Naive thymus-derived CD4-positive, alpha-beta T cell (primary cell): ENCODE data around the gene CREB3L1. TPM values are rescaled to one million over a fixed set of nuclear protein-coding genes. Genes with fewer than 3 reads are reported as not detected.

Experiments used
- ATAC-seq: fragments of 150-1000 bp; cut with Tn5 transposase; 2 replicates; pipeline ENCODE4 v1.10.0; 2021; ENCODE audit warnings: mild to moderate bottlenecking, moderate library complexity
- CTCF ChIA-PET: fragments of 350-600 bp; sonication (Branson Sonifier 250); formaldehyde crosslinking; loops from one replicate; lab custom pipeline; 2021; ENCODE audit warnings: antibody characterized with exemption; lab: Charles Lee
- POLR2A ChIA-PET: fragments of 350-600 bp; sonication (Branson Sonifier 250); formaldehyde crosslinking; loops from one replicate; lab custom pipeline; 2021; ENCODE audit warnings: antibody characterized with exemption, inconsistent platforms; lab: Charles Lee
- DNase-seq, 9 donors: peaks; one replicate each; pipeline versions ENCODE4 v3.0.0 to v3.0.0-alpha.2; 2020 to 2022; ENCODE audit warnings: mixed read lengths in 1 of 9
- H3K27ac ChIP-seq: one replicate; pipeline ENCODE4 v1.7.0; 2013; ENCODE audit warnings: mild to moderate bottlenecking, low read depth, low read length, moderate library complexity
- H3K27me3 ChIP-seq, 2 donors: one replicate each; pipeline ENCODE4 v1.7.0; 2013; ENCODE audit warnings: low read length in 2 of 2, mild to moderate bottlenecking in 2 of 2, moderate library complexity in 2 of 2; ENCODE audit not compliant: control insufficient read depth in 2 of 2, insufficient read depth in 2 of 2
- H3K36me3 ChIP-seq, 3 experiments: 1 replicate in 2 of 3; 2 replicates in 1 of 3; pipeline ENCODE4 v1.7.0; 2013; ENCODE audit warnings: low read length in 3 of 3, mild to moderate bottlenecking in 3 of 3, moderate library complexity in 1 of 3; ENCODE audit not compliant: insufficient read depth in 3 of 3, control insufficient read depth in 2 of 3
- H3K4me1 ChIP-seq, 2 donors: one replicate each; pipeline ENCODE4 v1.7.0; 2013; ENCODE audit warnings: low read length in 2 of 2, mild to moderate bottlenecking in 2 of 2, moderate library complexity in 1 of 2; ENCODE audit not compliant: control insufficient read depth in 2 of 2, insufficient read depth in 2 of 2
- H3K4me3 ChIP-seq: 2 replicates; pipeline ENCODE4 v1.7.0; 2013; ENCODE audit warnings: mild to moderate bottlenecking, low read length
- H3K9me3 ChIP-seq, 3 experiments: 1 replicate in 2 of 3; 2 replicates in 1 of 3; pipeline ENCODE4 v1.7.0; 2013; ENCODE audit warnings: low read length in 3 of 3; ENCODE audit not compliant: control insufficient read depth in 2 of 3
- H3K27ac Mint-ChIP-seq, 9 donors: one replicate each; pipeline ENCODE4 v1.8.0; 2020 to 2022; ENCODE audit warnings: mixed read lengths in 9 of 9, mild to moderate bottlenecking in 8 of 9, moderate library complexity in 5 of 9, inconsistent platforms in 2 of 9
- H3K27me3 Mint-ChIP-seq, 5 donors: one replicate each; pipeline ENCODE4 v1.8.0; 2021 to 2022; ENCODE audit warnings: mixed read lengths in 5 of 5, mild to moderate bottlenecking in 1 of 5
- H3K36me3 Mint-ChIP-seq, 5 donors: one replicate each; pipeline ENCODE4 v1.8.0; 2020 to 2022; ENCODE audit warnings: mixed read lengths in 5 of 5, mild to moderate bottlenecking in 3 of 5, inconsistent platforms in 1 of 5
- H3K4me1 Mint-ChIP-seq, 7 donors: one replicate each; pipeline ENCODE4 v1.8.0; 2020 to 2022; ENCODE audit warnings: mixed read lengths in 7 of 7, mild to moderate bottlenecking in 3 of 7, inconsistent platforms in 1 of 7
- H3K4me3 Mint-ChIP-seq, 10 donors: one replicate each; pipeline ENCODE4 v1.8.0; 2020 to 2022; ENCODE audit warnings: mild to moderate bottlenecking in 10 of 10, mixed read lengths in 10 of 10, moderate library complexity in 6 of 10, inconsistent platforms in 2 of 10
- H3K9me3 Mint-ChIP-seq, 11 donors: one replicate each; pipeline ENCODE4 v1.8.0; 2020 to 2022; ENCODE audit warnings: mixed read lengths in 11 of 11, mild to moderate bottlenecking in 4 of 11, inconsistent platforms in 1 of 11, moderate library complexity in 1 of 11
- intact Hi-C, 2 donors: fragments of 100-400 bp; cut with micrococcal nuclease; formaldehyde crosslinking; loops; one replicate each; pipeline ENCODE4 v1.15.1; 2023
- polyA plus RNA-seq, 2 donors: library from polyadenylated mRNA; unstranded; fragments of 300-500 nt; fragmentation: Illumina TruSeq; gene quantifications; one replicate each; pipeline ENCODE4 v1.2.3, GENCODE V29; 2021
- total RNA-seq, 6 experiments: library from RNA in 5 of 6; stranded (reverse) in 5 of 6; gene quantifications; 1 replicate in 5 of 6; 2 replicates in 1 of 6; pipeline ENCODE4 v1.2.3 and lab custom pipeline; 2021 to 2026

CREB3L1 gene
- total and polyA plus RNA-seq, 7 experiments from 2014 or later: not detected

DNA sequence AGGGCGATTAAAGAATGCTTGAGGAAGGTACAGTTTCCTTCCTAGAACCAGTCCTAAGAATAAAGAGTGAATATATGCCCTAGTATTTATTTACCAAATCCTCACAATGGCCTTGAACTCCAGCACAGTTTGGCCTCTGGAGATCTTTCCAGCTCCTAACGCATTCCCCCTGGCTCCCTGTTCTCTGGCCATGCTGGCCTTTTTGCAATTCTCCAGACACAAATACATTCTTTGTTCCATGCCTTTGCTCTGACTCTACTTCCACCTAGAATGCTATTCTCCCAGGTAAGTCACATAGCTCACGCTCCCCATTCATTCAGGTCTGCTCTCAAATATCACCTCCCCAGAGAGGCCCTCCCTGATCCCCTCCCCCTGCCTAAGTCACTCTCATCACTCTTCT is 66.1 kb downstream of the CREB3L1 start:
- CTCF ChIA-PET: interaction anchor here (0.6 to 16.7 kb wide), 9 partner anchors 11 to 268 kb away, joined by 3 to 302 read pairs (median 4); no protein-coding TSS in a partner anchor
- Mint-ChIP-seq H3K36me3 (peaks cover 0 to 4% (median 0%) of the 10 kb centered on the region in 5 donors), H3K4me3 (peak overlapping the region in 9 of 10 donors; percentile 20 to 96 (median 89)), H3K9me3 (peaks cover 0 to 7% (median 0%) of the 10 kb centered on the region in 11 donors), H3K27ac (peak overlapping the region in 8 of 9 donors; percentile 54 to 90 (median 86)), H3K27me3 (peaks cover 0 to 3% (median 0%) of the 10 kb centered on the region in 5 donors), H3K4me1 (peaks cover 57 to 85% (median 80%) of the 10 kb centered on the region in 7 donors)
- H3K27me3 ChIP-seq: no peaks in the 10 kb centered on the region
- H3K36me3 ChIP-seq: peaks cover 0 to 6% (median 0%) of the 10 kb centered on the region in 3 experiments
- H3K4me1 ChIP-seq: peaks cover 18 to 79% of the 10 kb centered on the region in 2 donors
- intact Hi-C loops: loop anchor here in 1 of 2 donors (10.0 kb wide), 1 partner anchor 1211 kb away; the partner anchor contains the start of gene CELF1
- POLR2A ChIA-PET: interaction anchor here (1.3 to 17.3 kb wide), 4 partner anchors 10 to 868 kb away, joined by 3 to 444 read pairs (median 117); no protein-coding TSS in a partner anchor
- ATAC-seq: no peak
- no peak overlapping the region for H3K4me3 ChIP-seq
- H3K9me3 ChIP-seq: no peaks in the 10 kb centered on the region
- H3K27ac ChIP-seq: peak overlapping the region; percentile 70
- no peak for DNase-seq

DNA sequence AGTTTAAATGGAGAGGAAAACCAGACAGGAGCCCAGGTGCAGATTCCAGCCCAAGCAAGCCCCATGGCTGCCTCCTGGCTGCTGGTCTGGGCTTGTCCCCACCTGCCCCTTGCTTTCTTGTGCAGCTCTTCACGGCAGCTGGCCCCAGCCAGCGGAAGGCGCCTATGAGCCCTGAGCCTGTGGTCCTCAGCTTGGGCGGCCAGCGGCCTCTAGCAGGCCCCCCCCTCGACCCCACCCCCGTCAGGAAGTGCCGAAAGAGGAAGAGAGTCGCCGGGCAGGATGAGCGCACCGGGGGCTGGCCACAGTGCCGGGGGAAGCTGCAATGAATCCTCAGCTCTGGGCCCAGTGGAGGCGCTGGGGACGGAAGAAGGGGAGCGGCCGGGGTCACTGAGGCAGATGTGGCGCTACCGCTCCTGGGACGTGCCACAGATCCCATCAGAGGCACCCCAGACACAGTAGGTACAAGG is 67.7 kb downstream of the CREB3L1 start:
- H3K4me1 ChIP-seq: peaks cover 28 to 77% of the 10 kb centered on the region in 2 donors
- intact Hi-C loops: loop anchor here (5.0 to 10.0 kb wide), 8 partner anchors 37 to 1210 kb away; partner anchors contain the start of genes ARFGAP2 (in 1 of the 2), ARHGAP1 (in 1 of the 2), ATG13 (in 1 of the 2) and CELF1 (in 1 of the 2)

DNA sequence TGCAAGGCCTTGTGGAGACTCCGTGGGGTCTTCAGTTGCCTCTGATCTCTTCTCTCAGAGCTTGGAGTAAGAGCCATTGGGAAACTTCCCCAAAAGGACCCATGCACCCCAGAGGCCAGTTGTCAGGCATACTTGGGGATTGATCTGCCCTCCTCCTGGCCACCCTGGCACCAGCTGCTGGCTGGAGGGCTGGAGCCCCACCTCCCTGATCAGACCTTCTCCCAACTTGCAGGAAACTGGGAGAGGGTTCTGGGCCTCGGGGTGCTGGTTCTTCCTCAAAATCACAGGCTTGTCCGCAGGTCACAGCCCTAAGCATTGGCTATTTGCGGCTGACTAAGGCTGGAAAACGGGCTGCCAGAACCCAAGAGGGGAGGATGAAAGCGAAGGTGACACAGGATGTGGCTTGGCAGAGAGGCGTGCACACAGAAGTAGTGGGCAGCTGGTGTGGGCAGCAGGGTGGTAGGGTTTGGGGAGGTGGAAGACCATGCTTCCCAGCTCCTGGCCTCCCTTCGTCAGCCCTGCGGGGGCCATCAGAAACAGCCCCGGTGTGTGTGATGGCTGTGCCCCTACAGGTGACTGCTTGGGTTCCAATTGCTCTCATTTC is 68.5 kb downstream of the CREB3L1 start:
- DNase-seq (peak in 1 of 9 donors; percentile 56), ATAC-seq (no peak)
- Histone ChIP-seq H3K36me3 (peaks cover 0 to 10% (median 4%) of the 10 kb centered on the region in 3 experiments), H3K4me3 (peak overlapping the region; percentile 68), H3K4me1 (peaks cover 35 to 79% of the 10 kb centered on the region in 2 donors), H3K27me3 (no peaks in the 10 kb centered on the region), H3K27ac (peak overlapping the region; percentile 78), H3K9me3 (no peaks in the 10 kb centered on the region)
- Mint-ChIP-seq H3K36me3 (peaks cover 0 to 13% (median 0%) of the 10 kb centered on the region in 5 donors), H3K9me3 (peaks cover 0 to 7% (median 0%) of the 10 kb centered on the region in 11 donors), H3K4me1 (peaks cover 61 to 85% (median 75%) of the 10 kb centered on the region in 7 donors), H3K27me3 (peaks cover 0 to 3% (median 0%) of the 10 kb centered on the region in 5 donors), H3K4me3 (peak overlapping the region; percentile 83 to 96 (median 92)), H3K27ac (peak overlapping the region in 8 of 9 donors; percentile 82 to 93 (median 90))
- POLR2A ChIA-PET: interaction anchor here (0.6 to 17.3 kb wide), 7 partner anchors 8 to 211 kb away, joined by 3 to 444 read pairs (median 3); no protein-coding TSS in a partner anchor
- CTCF ChIA-PET: interaction anchor here (0.6 to 16.7 kb wide), 8 partner anchors 13 to 52 kb away, joined by 3 to 302 read pairs (median 4); no protein-coding TSS in a partner anchor
- intact Hi-C loops: loop anchor here (2.0 to 10.0 kb wide), 11 partner anchors 15 to 1209 kb away; partner anchors contain the start of genes ARFGAP2 (in 1 of the 2), ARHGAP1 (in 1 of the 2), ATG13 (in 1 of the 2) and CELF1 (in 1 of the 2)

More for the DNA sequence above, 67.7 kb downstream of the CREB3L1 start:
- H3K9me3 Mint-ChIP-seq: peaks cover 0 to 7% (median 0%) of the 10 kb centered on the region in 11 donors
- POLR2A ChIA-PET: interaction anchor here (0.6 to 17.3 kb wide), 7 partner anchors 11 to 866 kb away, joined by 3 to 444 read pairs (median 4); no protein-coding TSS in a partner anchor
- Histone ChIP-seq H3K27me3 (no peaks in the 10 kb centered on the region), H3K27ac (peak overlapping the region; percentile 78), H3K36me3 (peaks cover 0 to 6% (median 0%) of the 10 kb centered on the region in 3 experiments), H3K9me3 (no peaks in the 10 kb centered on the region), H3K4me3 (peak overlapping the region; percentile 68)
- peak overlapping the region; percentile 82 to 93 (median 89) for H3K27ac Mint-ChIP-seq
- CTCF ChIA-PET: interaction anchor here (0.7 to 16.7 kb wide), 10 partner anchors 12 to 105 kb away, joined by 3 to 302 read pairs (median 4); no protein-coding TSS in a partner anchor
- peaks cover 0 to 13% (median 0%) of the 10 kb centered on the region in 5 donors for H3K36me3 Mint-ChIP-seq
- peak overlapping the region; percentile 83 to 96 (median 92) for H3K4me3 Mint-ChIP-seq
- DNase-seq: no peak
- H3K4me1 Mint-ChIP-seq: peaks cover 62 to 82% (median 75%) of the 10 kb centered on the region in 7 donors
- no peak for ATAC-seq
- H3K27me3 Mint-ChIP-seq: peaks cover 0 to 3% (median 0%) of the 10 kb centered on the region in 5 donors

DNA sequence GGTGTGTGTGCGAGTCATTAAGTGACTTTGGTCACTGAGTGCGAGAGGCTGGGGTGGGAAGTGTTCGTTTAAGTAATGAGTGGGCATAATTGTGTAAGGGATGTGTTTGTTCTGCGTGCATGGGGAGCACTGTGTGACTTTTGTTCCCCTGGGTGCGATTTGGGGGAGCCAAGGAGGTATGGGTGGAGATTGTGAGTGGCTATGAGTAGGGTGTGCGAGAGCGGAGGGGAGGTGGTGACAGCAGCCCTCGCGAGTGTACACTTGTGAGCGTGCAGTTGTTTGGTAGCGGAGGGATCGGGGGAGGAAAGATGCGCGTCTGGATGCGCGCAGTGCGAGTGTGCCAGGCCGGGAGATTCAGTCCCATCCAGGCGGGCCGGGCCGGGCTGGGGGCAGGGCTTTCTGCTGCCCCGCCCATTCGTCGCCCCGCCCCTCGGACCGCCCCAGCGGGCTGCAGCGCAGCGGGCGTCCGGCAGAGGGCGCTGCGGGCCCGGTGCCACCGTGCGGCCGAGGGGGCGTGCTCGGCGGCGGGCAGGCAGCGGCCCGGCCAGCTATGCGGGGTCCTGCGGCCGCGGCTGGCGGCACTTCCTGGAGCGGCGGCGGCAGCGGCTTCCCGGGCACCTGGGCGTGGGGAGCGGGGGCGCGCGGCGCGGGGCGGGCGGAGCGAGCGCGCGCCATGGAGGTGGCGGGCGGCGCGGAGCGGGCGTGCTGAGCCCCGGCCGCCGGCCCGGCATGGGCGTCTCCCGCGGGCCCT is 69.6 kb downstream of the CREB3L1 start, which contains the start of gene DGKZ:
TSS of gene DGKZ (plus strand) at position 578 of the 751 bp plus-strand sequence. CDS start 197 bp downstream, outside the sequence.
- H3K36me3 ChIP-seq: peaks cover 0 to 14% (median 4%) of the 10 kb centered on the region in 3 experiments
- H3K9me3 ChIP-seq: no peaks in the 10 kb centered on the region
- H3K4me1 ChIP-seq: peaks cover 46 to 79% of the 10 kb centered on the region in 2 donors
- H3K27ac Mint-ChIP-seq: peak within 1 kb of the TSS; percentile 89 to 98 (median 94)
- no peaks in the 10 kb centered on the region for H3K27me3 ChIP-seq
- intact Hi-C loops: loop anchor here (1.0 to 10.0 kb wide), 19 partner anchors 16 to 1208 kb away; partner anchors contain the start of genes ARHGAP1 (in 2 of the 2), ATG13 (in 2 of the 2), HARBI1 (in 2 of the 2) and PHF21A (in 2 of the 2)
- peak within 1 kb of the TSS; percentile 93 to 97 (median 95) for H3K4me3 Mint-ChIP-seq
- peak within 1 kb of the TSS; percentile 91 for H3K4me3 ChIP-seq
- H3K27me3 Mint-ChIP-seq: peaks cover 0 to 3% (median 0%) of the 10 kb centered on the region in 5 donors
- H3K27ac ChIP-seq: peak within 1 kb of the TSS; percentile 83
- H3K36me3 Mint-ChIP-seq: peaks cover 0 to 14% (median 0%) of the 10 kb centered on the region in 5 donors
- H3K9me3 Mint-ChIP-seq: peaks cover 0 to 10% (median 0%) of the 10 kb centered on the region in 11 donors
- ATAC-seq (peak; percentile 92), DNase-seq (peak; percentile 85 to 100 (median 96))
- ChIA-PET CTCF (interaction anchor here (1.4 to 16.7 kb wide), 3 partner anchors 14 to 31 kb away, joined by 6 to 302 read pairs (median 95); no protein-coding TSS in a partner anchor), POLR2A (interaction anchor here (0.6 to 17.3 kb wide), 7 partner anchors 9 to 271 kb away, joined by 3 to 444 read pairs (median 3); partner anchors contain the start of genes ATG13 and MDK)
- H3K4me1 Mint-ChIP-seq: peaks cover 61 to 85% (median 75%) of the 10 kb centered on the region in 7 donors

DNA sequence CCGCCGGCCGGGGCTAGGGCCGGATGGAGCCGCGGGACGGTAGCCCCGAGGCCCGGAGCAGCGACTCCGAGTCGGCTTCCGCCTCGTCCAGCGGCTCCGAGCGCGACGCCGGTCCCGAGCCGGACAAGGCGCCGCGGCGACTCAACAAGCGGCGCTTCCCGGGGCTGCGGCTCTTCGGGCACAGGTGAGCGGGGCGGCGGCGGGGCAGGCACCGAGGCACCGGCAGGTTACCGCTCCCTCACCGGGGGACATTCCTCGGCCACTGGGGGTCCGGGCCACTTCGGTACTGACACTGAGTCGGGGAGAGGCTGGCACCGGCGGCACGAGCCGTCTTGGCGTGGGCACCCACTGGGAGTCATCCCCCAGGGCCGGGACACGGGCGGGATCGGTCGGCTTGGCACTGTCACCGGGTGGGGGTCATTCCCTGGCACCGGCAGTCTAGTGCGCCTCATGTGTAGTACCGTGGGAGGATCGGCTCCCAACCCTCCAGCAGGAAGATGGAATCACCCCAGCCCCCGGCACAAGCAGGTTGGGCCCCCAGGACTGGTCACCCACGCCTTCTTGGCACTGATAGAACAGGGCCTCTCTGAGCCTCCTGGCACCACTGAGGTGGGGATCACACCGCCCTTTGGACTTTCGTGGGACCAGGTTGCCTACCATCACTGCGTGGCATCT is 70.3 kb downstream of the CREB3L1 start:
- ChIA-PET POLR2A (interaction anchor here (0.6 to 17.3 kb wide), 9 partner anchors 9 to 270 kb away, joined by 3 to 444 read pairs (median 3); partner anchors contain the start of genes ATG13 and MDK), CTCF (interaction anchor here (0.6 to 16.7 kb wide), 8 partner anchors 15 to 109 kb away, joined by 3 to 302 read pairs (median 18); partner anchors contain the start of gene CREB3L1)
- peak overlapping the region; percentile 91 for H3K4me3 ChIP-seq
- ATAC-seq: no peak
- H3K27ac ChIP-seq: peak overlapping the region; percentile 83
- H3K4me1 ChIP-seq: peaks cover 53 to 79% of the 10 kb centered on the region in 2 donors
- Mint-ChIP-seq H3K27me3 (peaks cover 0 to 3% (median 0%) of the 10 kb centered on the region in 5 donors), H3K4me1 (peaks cover 60 to 83% (median 72%) of the 10 kb centered on the region in 7 donors), H3K4me3 (peak overlapping the region; percentile 92 to 97 (median 95)), H3K36me3 (peaks cover 0 to 14% (median 0%) of the 10 kb centered on the region in 5 donors), H3K27ac (peak overlapping the region; percentile 89 to 98 (median 94)), H3K9me3 (peaks cover 0 to 10% (median 0%) of the 10 kb centered on the region in 11 donors)
- intact Hi-C loops: loop anchor here (1.0 to 10.0 kb wide), 21 partner anchors 16 to 1207 kb away; partner anchors contain the start of genes ARHGAP1 (in 2 of the 2), ATG13 (in 2 of the 2), HARBI1 (in 2 of the 2) and PHF21A (in 2 of the 2)
- DNase-seq: peak in 1 of 9 donors; percentile 39
- H3K27me3 ChIP-seq: no peaks in the 10 kb centered on the region
- H3K36me3 ChIP-seq: peaks cover 0 to 14% (median 4%) of the 10 kb centered on the region in 3 experiments
- no peaks in the 10 kb centered on the region for H3K9me3 ChIP-seq
